HG03558 (cell line): ENCODE data around the gene MAP7D1.
"Not testable (repeated sequence)": the region's sequence is repeated elsewhere in the genome, so short reads cannot be mapped to it uniquely, and the experiment has no call there.

Experiments used
- ATAC-seq: cut with Tn5 transposase; IDR thresholded peaks from one replicate; pipeline ENCODE4 v1.9.1; 2021; ENCODE audit warnings: moderate number of reproducible peaks; ENCODE audit not compliant: unreplicated experiment; ENCODE audit errors: extremely low read depth

Gene MAP7D1

DNA sequence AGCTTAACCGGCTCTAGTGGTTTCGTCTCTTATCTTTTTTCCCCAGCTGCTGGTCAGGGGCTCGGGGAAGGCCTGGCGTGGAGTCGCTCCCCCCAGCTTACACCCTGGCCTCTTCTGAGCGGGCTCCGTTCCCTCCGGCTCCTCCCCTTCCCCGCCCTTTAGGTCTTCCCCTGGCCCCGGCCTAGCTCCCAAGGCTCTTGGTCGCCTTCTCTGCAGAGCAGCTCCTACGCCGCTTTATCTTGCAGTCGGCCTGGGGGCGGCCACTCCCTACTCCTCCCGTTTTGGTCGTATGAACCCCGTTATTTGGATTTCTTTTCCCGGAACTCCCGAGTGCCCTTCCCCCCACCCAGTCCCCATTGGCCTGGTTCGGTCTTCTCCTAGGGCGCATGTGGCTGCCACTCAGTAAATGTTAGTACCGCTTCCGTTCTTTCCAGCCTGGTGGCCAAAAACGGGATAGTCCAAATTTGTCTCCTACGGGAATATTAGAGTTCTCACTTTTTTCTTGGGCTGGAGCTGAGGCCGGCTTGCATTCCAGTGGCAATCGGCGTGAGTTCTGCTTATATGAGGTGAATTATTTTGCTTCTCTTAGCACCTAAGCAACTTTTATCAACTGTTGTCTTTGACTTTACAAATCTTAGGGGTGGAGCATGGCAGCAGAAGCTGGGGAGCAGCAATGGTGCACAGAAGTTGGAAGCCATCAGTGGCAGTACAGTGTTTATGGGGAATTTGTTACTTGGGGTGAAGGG lies 68.8 kb downstream of the MAP7D1 start:
- ATAC-seq, result peak; percentile 1

DNA sequence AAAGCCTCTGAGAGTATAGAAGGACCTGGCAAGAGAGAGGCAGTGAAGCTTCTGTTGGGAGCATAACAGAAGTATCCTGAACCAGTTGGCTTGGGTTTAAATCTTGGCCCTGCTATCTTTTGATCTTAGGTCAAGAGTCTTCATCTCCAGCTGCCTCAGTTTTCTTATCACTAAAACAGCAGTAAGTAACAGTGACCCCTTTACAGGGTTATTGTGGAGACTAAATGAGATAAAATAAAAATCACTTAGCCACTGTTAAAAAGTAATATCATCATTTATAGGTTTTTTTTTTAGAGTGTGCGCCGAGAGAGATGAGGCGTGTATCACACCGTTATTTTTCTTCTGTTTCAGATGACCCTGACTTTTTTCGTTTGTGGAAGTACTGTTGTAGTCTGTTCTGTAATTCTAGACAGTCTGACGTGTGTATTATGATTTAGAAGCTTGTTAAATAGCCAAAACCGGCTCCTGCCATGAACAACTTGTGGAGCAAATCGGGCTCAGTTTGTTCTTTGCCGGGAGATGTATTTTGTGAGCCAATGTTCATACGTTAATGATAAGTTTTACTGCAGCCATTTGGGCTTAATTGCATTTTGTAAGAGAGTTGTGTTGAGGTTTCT lies 69.4 kb downstream of the MAP7D1 start:
- ATAC-seq, result no peak

DNA sequence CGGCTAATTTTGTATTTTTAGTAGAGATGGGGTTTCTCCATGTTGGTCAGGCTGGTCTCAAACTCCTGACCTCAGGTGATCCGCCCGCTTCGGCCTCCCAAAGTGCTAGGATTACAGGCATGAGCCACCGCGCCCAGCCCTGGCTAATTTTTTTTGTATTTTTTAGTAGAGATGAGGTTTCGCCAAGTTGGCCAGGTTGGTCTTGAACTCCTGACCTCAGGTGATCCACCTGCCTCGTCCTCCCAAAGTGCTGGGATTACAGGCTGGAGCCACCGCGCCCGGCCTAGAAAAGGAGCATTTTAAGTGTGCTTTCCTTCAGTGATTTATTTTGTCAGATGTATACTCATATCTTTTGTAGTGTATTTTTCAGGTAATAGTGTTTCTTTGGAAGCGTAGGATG lies 74.3 kb downstream of the MAP7D1 start:
- ATAC-seq, result not testable (repeated sequence)
